GM21423 (cell line): ENCODE results near the gene CABLES2.

Source experiments
- ATAC-seq: cut with Tn5 transposase; IDR thresholded peaks from one replicate; pipeline ENCODE4 v1.9.1; 2021; ENCODE audit warnings: mild to moderate bottlenecking, moderate library complexity; ENCODE audit not compliant: unreplicated experiment

CABLES2 gene

GRCh38 chr20:62361799-62362589 is 45.1 kb downstream of the CABLES2 start:
- ATAC-seq = no peak

- ATAC-seq = no peak
These were observed 46.0 kb downstream of the CABLES2 start for GRCh38 chr20:62360854-62361798.

GRCh38 chr20:62359491-62360121 is 47.5 kb downstream of the CABLES2 start:
- ATAC-seq = no peak

- ATAC-seq = no peak
These were observed 48.0 kb downstream of the CABLES2 start for GRCh38 chr20:62359043-62359490.

GRCh38 chr20:62358171-62359042 is 48.7 kb downstream of the CABLES2 start:
- ATAC-seq = no peak

- ATAC-seq = no peak
These were observed 49.4 kb downstream of the CABLES2 start for GRCh38 chr20:62357681-62358080.

GRCh38 chr20:62357187-62357667 is 49.9 kb downstream of the CABLES2 start:
- ATAC-seq = no peak

GRCh38 chr20:62356589-62357186 is 50.4 kb downstream of the CABLES2 start:
- ATAC-seq = no peak

GRCh38 chr20:62355878-62356588 is 51.1 kb downstream of the CABLES2 start:
- ATAC-seq = no peak

GRCh38 chr20:62355516-62355877 is 51.6 kb downstream of the CABLES2 start:
- no peak for ATAC-seq

- no peak for ATAC-seq
These were observed 52.2 kb downstream of the CABLES2 start for GRCh38 chr20:62354811-62355341.

- ATAC-seq = no peak
These were observed 52.9 kb downstream of the CABLES2 start for GRCh38 chr20:62354031-62354808.

- ATAC-seq = no peak
These were observed 53.6 kb downstream of the CABLES2 start for GRCh38 chr20:62353289-62354030.

- ATAC-seq = no peak
These were observed 54.4 kb downstream of the CABLES2 start for GRCh38 chr20:62352402-62353288.

GRCh38 chr20:62351469-62352401 is 55.4 kb downstream of the CABLES2 start:
- ATAC-seq = no peak
